GM18909 (cell line): ENCODE data around the gene CTIF.

Experiments
- ATAC-seq: cut with Tn5 transposase; IDR thresholded peaks from one replicate; pipeline ENCODE4 v1.9.1; 2021; ENCODE audit warnings: mild to moderate bottlenecking; ENCODE audit not compliant: unreplicated experiment, poor library complexity

Gene CTIF

DNA sequence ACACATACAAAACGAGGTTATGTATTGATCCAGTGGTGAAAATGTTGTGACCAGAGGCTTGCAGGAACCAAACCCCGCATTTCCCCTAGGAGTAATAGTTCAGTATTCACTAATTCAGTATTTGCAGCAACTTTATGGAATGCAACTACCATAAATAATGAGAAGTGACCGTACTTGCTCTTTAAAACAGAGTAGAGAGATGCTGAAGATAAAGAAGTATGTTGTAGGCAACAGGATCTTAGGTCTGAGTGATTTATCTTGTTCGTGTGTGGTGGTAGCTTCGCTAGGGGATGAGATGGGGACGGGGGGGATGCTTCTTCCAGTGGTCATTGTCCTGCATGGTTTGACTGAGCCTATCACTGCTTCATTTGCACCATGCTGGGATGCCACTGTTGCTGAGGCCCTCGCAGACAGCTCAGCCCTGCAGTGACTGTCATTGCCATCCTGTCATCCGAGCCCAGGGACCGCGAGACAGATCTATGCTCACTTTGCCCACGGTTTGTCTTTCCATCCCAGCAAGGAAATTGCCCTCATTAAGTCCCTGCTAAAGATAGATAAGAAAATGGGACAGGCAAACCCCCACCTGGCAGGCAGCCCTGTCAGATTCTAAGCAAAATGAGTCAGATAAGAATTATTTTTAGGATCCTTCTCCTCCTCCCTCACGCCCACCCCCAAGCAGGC, 181.3 kb downstream of the CTIF start:
- no peak for ATAC-seq

DNA sequence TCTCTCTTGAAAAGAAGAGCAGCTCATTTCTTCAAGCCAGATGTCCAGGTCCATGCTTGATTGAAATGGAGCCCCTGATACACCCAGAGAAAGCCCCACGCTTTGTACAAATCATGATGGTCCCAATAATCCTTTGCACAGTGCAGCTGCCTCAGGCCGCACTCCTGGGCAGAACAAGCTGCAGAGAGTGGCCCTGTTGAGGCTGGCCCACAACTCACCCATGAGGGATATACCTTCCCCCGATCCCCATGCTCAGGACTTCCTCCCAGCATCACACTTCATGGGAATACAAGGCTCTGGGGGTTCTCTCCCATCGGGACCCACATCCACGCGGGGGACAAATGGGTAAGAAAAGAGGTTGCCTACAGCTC, 181.8 kb downstream of the CTIF start:
- no peak for ATAC-seq

DNA sequence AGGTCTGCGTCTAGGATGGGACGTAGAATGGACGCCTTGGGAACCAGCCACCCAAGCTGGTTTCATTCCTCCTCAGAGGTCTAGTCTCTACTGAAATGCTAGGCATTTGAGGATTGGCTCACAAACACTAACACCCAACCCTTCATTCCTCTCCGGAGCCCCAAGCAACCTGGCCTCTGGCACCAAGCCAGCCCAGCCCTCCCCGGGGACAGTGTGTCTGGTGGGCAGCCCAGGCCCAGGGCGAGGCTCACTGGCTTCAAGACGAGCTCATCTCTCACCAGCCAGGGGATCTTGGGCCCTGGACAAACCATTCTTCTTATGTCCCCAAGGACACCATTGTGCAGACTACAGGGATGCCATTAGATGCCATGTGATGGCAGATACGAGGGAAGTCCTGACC, 182.5 kb downstream of the CTIF start:
- no peak for ATAC-seq

DNA sequence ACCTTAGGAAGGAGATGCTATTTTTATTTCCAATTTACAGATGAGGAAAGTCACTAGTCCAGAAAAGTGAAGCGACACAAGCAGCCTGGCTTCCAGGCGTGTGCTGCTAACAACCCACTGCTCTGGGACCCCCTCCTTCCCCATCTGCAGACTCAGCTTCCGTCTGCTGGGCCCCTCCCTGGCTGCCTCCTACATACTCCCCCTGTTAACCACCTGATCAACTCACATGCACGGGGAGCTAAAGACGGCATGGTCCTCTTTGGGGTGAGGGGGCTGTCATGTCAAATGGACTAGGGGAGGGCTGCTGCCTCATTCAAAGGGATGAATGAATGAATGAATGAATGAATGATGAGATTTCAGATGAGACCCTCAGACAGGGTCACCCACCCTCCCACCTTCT, 184.2 kb downstream of the CTIF start:
- no peak for ATAC-seq

DNA sequence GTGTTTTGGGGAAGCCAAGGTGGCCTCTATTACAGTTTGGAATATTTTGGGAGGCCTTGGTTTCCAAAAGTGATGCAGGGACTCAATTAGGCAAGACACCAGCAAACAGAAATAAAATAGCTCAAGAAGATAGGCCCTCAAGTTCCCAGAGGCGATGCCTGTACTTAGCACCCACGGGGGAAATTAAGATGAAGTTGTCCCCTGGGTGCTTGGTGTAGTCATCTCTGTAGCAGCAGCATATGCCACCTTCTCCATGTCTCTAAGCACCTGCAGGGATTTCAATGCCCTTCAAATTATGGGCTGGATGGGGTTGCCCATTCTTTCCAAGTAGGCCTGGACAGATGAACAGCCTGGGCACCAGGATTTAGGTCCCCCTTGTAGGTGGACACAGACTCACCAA, 185.0 kb downstream of the CTIF start:
- ATAC-seq, result no peak

DNA sequence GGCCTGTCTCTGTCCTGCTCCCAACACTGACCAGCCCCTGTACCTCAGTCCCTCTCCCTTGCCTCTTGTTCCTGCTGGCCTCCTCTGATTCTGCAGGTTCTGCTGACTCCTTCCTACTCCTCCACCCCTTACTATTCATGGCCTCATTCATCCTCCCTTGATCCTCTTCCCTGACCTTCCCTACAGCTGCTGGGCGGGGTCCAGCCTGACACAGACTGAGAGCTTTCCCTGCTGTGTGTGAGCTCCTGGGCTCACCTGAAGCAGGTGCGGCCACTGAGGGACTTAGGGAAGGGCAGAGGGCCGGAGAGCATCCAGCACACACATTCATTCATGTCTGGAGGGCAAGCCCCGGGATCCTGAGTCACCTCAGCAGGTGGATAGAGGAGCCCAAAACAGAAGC, 185.6 kb downstream of the CTIF start:
- no peak for ATAC-seq

DNA sequence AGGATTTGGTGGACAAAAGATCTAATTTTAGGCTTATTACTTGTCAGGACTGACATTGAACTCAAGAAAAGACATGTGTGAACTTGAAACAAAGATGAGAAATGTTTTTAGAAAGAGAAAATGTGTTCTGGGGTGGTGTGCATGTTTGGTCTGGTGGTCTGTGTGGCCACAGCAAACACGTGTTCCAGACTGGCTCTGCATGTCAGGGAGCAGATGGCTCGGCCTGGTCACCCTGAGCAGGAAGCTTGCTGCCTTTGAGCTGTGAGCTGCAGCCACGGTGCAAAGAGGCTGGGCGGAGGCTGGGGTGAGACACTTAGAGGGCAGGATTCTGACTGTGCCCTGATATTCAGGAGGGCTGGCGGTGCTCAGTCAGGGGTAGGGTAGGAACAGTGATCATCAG, 186.1 kb downstream of the CTIF start:
- no peak for ATAC-seq

DNA sequence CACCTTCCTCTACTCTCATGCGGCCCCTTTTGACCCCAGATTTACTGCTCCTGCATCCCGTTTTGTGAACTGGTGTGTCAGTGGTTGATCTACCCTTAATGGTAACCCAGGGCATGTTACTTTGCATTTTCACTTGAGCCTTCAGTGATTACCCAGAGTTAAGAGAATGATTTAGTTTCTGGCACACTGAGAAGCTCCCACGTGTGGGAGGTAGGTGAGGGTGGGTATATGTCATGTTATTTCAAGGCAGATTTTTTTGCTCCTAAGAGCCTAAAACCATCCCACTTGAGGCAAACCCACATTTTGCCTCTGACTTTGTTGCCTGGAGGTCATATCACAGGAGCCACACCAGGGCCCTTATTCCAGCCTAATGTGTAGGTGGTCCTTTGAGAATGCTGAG, 186.7 kb downstream of the CTIF start:
- ATAC-seq, result no peak

DNA sequence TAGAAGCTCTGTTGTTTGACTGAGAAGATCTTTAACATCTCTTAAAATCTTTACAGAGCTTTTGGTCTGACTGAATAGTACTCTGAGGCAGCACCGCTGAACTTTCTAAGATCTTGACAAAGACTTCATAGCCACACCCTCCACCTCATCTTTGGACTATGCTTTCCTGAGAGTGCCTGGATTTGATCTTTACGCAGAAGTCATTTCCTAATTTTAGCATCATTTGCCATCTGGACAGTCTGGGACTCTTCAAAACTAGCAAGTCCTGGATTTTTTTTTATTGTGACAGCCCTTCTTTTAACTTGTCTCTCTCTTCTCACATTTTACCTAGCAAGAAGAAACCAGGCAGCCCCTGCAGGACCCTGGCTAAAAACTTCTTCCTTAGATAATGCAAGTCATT, 188.8 kb downstream of the CTIF start:
- no peak for ATAC-seq

DNA sequence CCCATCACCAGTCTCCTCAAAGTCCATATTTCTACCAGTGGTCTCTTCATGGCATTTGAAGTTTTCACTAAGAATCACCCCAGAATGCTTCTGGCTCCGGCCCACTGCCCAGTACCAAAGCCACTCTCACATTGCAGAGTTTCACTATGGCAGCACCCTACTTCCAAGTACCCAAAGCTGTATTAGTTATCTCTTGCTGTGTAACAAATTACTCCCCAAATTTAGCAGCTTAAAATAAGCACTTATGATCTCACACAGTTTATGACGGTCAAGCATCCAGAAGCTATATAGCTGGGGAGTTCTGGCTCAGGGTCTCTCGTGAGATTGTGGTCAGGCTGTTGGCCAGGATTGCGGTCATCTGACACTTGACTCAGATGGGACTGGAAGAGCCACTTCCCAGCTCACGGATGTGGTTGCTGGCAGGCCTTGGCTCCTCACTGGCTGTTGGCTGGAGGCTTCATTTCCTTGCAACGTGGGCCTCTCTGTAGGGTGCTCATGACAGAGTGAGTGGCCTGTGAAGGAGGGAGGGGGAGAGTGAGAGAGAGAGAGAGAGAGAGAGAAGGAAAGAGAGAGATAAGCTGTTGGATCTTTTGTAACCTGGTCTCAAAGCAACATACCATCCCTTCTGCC, 189.5 kb downstream of the CTIF start:
- ATAC-seq, result no peak

DNA sequence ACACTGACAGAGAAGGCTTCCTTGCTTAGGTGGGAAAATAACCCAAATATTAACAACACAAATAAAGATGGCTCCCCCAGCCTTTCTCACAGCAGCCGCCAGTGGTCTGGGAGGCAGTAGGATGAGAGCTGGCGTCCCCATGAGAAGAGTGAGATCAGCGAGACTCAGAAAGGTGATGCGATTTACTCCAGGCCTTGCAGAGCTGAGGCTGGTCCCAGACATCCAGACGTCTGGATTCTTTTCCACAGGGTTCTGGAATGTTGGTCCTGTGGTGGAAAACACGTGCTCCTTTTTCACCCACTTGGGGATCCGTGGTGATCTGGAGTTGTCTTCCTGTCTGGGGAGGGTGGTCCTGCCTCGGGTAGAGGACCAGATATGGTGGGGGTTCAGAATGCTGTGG, 190.6 kb downstream of the CTIF start:
- ATAC-seq, result no peak

DNA sequence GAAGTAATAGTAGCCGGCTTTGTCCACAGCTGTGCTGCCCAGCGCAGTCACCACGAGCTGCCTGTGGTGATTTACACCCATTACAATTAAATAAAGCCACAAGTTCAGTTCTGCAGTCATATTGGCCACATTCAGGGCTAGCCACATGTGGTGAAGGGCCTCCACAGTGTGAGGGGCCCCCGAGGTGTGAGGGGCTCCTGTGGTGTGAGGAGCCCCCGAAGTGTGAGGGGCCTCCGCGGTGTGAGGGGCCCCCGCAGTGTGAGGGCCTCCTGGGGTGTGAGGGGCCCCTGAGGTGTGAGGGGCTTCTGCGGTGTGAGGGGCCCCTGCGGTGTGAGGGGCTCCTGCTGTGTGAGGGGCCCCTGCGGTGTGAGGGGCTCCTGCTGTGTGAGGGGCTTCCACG, 191.2 kb downstream of the CTIF start:
- ATAC-seq, result no peak

DNA sequence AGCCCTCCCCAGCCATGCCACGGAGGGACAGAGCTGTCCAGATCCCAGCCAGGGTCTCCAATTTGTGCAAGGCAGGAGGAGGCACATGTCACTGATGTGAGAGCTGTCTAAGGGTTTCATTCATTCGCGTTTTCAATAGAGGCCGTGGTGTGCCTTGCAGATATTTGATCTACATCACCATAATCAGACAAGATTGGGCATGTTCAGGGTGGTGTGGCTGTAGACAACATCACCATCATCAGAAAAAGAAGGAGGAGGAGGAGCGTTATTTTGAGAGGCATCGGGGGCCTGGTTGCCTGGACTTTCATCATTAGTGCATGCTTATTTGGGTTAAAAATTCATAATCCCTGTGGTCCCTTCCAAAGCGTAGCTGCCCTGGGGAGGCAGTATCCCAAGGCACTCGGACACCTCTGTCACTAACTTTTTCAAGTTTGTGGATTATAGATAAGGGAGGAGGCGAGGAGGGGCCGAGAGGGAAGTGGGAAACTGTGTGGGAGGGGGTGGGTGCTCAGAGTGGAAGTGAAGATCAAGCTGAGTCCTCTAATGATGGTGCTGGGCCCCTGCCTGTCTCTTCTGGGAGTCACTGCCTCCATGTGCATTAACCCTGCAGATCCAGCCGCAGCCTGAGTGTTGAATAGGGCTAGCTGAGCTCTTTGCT, 194.1 kb downstream of the CTIF start:
- ATAC-seq, result no peak

DNA sequence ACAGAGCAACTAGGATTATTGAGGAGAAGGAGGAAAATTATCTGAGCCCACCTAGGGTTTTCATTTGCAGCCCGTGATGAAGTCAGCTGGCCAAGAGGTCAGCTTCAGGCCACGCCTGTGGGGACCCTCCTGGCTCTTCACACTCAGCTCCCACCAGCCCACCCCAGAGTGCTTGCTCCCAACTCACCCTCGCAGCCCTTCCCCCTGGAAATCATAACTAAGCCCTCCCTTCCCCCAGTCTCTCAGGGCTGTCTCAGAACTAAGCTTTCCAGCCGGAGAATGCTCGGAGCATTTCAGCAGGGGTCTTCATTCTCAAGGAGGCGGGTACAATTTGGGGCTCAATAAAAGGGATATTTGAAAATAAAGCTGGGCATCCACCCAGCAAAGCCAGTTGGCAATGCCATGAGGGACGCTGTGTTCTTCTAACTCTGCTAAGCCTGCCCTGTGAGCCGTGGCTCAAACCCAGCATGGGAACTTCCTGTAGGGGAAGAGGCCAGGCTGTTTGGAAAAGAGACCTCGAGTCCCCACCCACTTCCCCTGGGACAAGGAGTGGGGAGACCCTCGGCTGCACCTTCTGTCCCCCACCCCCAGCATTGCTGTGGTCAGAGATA, 194.9 kb downstream of the CTIF start:
- no peak for ATAC-seq

DNA sequence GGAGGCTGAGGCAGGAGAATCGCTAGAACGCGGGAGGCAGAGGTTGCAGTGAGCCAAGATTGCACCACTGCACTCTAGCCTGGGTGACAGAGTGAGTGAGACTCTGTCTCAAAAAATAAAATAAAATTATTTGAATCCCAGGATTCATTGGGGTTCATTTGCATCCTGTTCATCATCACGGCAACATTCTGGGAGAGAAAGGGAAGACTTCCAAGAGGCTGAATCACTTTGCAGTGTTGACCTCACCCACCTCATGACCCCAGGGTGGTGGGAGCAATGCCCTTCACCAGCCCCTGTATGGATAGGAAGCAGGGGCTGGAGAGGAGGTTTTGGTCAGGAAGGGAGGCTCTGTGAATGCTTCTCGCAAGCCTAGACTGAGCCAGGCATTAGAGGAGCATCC, 195.6 kb downstream of the CTIF start:
- ATAC-seq, result no peak

DNA sequence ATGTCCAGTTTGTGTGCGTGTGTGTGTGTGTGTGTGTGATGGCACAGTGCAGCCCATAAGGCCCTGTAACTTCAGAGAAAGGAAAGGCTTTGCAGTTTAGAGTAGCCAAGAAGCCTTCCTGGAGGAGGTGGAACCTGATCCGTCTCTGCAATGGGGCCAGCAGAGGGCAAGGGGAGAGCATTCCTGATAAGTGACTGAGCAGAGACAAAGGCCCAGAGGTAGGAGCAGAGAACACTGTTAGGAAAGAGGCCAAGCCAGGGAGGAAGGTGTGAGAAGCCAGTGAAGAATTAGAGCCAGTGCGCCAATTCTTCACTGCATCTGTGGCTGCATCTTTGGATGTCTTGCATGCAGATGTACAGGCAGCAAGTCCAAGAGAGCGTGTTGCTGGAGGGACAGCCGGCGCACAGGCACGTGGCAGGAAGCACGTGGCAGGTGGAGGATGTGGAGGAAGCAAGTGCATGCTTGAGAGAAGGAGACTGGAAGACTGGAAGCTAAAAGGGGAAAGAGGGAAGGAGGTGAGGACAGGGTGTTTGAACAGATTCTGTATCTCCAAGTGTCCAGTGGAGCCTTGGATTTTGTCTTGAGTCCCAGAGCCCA, 196.3 kb downstream of the CTIF start:
- ATAC-seq, result no peak

DNA sequence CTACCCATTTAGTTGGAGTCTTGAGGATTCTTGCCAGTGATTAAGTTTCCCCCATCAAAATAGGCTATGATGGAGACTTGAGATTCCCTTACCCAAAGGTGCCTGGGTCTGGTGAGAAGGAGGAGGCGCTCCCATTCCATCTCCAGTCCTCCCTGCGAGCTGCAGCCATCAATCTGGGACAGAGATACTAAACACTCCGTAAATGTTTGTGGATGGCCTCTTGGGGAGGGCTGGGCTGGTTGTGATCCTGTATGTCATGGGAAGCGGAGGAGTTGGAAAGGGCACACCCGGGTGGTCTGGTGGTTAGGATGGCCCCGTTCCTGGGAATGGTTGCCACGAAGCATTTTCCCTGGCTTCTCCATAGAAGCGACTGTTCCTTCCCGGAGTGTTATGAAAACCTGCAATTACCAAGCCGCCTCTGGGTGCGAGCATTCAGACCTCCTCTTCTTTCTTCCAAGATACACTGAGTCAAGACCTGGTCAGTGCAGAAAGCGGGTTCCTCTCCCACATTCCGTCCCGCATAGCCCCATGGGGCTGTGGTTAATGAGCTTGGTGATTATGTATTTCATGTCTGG, 196.9 kb downstream of the CTIF start:
- no peak for ATAC-seq

DNA sequence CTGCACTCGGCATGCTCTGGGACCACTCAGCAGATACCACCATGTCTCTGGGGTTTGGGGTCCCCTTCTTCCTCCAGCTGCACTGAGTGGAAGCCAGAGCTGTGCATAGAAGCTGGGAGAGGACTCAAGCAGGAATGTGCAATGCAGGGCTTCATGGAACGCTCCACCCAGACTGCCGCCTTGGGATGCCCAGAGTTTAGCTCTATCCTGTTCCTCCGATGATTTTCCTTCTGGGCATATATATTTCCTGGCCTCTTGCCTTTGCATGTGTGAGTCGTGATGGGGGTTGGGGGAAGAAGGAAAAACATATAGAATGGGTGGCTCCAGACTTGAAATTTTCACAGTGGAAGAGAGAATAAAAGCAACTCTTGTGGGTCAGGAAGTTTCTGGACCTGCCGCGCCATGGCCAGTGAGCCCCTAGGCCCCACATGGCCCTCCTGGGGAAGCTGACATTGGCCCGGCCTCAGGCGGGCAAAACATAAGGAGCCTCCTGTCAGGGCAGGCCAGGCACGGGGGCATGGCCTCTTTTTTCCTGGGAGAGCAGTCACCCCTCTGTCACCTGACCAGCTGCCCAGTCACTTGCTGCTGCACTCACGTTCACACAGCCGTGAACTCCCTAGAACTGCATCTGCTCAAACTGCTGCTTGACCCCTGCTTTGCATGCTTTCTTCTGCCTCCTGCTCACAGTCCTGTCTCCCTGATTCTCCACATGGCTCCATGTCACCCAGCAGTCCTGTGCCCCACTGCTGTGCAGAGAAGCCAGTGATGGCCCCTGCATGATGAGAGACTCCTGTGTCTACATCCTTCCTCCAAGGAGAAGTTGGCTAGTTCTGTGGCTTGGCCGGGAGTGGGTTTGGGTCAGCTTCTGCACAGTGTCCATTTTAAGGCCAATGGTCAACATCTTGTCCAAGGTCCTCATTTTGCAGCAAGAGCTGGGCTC, 197.8 kb downstream of the CTIF start:
- ATAC-seq, result no peak

DNA sequence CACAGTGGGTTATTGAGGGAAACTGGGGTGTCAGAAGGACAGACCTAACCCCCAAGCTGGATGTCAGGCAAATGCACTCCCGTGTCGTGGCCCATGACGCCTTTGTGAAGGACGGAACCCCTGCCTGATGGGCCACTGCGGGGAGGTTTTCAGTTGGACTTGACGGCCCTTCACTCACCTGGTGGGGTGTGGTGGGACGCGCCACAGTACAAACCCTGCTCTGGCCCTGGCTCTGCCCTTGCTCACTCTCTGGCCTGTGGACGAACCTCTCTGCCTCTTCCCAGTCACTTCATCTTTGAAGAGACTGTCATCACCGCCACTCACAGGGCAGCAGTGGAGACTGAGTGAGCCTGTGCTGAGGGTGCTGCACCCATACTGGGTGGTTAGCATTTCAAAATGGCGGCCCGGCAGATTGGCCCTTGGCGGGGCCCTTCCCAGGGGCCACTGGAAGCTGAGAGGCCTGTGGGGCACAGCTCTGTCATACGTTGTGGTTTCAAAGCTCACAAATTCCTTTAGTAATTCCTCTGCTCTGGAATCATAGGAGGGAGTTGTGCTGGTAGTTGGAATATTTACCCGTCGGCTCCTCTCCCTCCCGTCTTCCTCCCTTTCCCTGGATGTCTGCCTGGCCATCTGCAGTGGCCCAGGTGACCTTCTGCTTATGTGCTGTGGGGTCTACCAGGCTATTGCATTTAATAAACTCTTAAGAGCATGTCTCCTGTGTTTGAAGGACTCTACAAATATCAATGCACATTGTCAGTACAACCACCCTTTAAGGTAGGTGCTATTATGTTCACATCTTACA, 200.6 kb downstream of the CTIF start:
- no peak for ATAC-seq
